Retina (tissue), 1 donor: ENCODE measurements around the gene CHORDC1.
A peak's percentile ranks its signal among the peaks of the same experiment; 100 is the strongest.
"Not testable (repeated sequence)": the region's sequence is repeated elsewhere in the genome, so short reads cannot be mapped to it uniquely, and the experiment has no call there.

ENCODE experiments used
- DNase-seq: peaks from one replicate; pipeline ENCODE4 v3.0.0-alpha.2; 2016

CHORDC1 gene

DNA sequence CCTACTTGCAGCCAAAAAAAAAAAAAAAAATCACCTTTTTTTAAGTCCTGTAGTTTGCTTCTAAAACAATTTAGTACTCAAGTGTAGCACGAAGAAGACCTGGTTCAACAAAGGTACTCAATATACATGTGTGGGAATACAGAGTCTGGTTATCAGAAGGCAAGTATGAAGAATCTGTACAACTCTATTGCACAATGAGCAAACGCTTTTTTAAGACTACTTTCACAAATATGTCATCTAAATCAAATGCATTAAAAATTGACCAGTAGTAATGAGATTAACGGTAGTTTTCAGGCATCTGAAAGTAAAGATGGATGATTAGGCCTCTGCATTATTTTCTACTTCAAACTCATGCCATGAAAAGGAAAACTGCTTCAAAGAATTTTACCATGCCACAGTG is 9.5 kb downstream of the CHORDC1 start:
- DNase-seq = no peak

DNA sequence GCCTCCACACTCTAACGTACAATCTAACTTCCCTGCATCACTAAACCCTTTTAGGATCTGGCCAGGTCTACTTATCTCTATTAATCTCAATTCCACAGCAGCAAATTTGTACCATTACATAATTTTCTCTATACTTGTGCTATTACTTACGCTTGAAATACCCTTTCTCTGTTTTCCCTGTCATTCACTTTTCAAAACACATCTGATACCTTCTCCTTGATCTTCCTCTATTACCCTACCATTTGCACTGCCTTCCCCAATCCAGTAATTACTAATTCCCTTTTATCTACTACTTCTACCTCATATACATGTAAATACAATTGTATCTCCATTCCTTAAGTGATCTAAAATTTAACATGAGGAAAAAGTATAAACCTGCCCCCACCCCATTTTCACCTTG is 14.0 kb downstream of the CHORDC1 start:
- DNase-seq = no peak

DNA sequence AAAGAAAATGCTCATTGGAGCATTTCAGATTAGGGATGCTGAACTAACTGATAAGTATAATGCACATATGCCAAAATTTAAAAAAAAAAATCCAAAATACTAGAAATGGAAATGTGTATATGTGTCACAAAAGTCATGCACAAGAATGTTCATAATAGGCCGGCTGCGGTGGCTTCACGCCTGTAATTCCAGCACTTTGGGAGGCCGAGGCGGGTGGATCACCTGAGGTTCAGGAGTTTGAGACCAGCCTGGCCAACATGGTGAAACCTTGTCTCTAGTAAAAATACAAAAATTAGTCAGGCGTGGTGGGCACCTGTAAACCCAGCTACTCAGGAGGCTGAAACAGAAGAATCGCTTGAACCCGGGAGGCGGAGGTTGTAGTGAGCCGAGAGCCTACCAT is 14.9 kb downstream of the CHORDC1 start:
- DNase-seq = not testable (repeated sequence)

DNA sequence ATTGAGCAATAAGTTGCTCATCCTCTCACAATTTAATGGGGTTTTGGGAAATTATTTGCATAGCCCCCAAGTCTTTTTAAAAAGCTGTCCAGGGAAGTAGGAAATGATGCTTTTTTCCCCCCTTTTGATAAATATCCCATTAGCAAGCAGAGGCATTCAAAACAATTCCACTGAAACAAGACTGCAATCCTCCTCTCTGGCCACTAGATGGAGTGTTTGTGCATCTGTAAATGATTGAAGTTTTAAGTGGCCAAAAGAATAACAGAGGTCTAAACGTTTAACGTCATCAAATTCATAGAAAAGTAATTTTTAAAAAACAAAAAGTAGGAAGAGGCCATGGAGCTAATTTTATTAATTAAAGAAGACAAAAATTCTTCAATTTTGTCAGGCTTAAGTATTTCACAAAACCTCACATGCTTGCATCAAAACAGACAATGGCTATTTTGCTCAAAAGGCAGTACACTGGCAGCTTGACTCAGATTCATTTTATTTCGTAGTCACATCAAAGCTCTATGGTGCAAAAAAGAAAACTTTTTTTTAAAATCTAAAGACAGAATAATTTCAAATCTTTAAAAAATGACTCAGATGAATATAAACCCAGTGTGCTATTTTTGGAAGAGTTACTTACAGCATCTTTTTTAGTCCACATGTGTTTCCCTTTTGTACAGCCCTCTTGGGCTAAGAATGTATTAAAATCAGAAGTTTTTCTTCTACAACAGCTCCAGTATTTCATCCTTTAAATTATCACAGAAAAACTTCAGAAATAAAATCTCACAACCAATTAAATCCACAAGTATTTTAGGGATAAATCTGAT is 17.8 kb downstream of the CHORDC1 start:
- DNase-seq = peak; percentile 53

DNA sequence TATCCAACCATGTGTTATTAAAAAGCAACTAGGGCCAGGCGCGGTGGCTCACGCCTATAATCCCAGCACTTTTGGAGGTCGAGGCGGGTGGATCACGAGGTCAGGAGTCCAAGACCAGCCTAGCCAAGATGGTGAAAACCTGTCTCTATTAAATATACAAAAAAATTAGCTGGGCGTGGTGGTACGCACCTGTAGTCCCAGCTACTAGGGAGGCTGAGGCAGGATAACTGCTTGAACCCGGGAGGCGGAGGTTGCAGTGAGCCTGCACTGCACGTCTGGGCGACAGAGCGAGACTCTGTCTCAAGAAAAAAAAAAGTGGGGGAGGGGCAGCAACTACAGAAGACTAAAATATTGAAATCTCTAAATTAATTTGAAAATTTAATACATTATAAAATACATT is 18.4 kb downstream of the CHORDC1 start:
- DNase-seq = no peak

DNA sequence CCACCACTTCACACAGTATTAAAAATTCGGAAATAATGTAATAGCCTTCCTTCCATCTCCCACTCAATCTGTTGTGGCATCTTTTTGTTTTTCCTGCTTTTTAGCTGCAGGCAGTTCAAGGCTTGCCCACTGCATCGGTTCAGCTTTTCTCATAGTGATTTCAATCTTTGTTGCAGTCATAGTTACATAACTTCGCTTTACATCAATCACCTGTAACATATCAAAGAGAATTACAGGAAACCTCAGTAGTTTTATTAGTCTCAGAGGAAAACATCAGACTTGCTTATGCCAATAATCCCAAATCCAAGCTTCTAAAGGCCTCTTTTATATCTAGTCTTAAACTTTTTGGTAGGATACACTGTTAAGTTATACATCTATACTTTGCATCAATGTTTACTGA is 20.5 kb downstream of the CHORDC1 start:
- DNase-seq = no peak

DNA sequence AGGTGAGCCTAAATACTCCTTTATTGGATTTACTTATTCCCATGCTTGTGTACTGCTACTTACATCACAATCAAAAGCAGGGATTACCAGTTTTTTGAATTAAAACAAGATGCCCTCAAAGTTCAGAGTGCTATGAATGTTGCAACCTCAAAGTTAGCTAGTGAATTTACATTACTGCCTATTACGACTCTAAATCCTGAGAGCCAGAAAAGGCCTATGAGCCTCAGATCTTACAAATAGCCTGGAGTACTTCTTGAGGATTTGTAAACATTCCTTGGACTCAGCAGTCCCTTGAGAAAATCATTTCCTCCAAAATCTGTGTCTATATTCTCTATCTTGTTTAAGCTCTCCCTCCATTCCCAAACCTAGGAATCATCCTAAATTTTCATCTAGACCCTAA is 25.5 kb downstream of the CHORDC1 start:
- no peak for DNase-seq

DNA sequence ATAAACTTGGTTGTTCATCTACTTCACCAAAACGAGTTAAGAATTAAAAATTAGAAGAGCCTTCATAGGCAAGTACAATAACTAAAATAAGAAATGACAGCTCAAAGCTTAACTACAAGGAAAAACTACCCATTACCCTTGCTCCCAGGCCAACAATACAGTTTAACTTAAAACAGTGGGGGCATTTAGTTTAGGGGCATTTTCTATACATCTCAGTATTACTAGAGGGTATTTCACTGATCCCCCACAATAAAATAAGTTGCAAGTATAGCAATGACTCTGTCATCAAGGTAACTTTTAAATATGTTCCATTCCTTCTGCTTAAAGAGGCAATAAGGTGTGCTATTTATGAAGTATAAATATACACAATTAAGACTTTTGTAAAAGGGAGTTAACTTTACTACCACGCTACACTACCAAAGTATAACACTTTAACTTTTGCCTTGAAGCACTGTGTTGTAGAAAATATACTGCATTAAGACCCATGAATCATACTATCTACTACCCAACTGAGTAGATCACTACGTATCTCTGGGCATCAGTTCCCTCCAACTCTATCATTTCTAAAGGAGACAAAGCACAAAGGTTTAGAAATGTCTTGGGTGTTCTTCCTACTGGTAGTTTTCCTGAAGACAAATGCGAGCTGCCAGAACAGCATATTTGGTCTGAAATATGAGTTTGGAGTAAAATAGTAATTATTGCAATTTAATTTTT is 29.8 kb downstream of the CHORDC1 start:
- no peak for DNase-seq

DNA sequence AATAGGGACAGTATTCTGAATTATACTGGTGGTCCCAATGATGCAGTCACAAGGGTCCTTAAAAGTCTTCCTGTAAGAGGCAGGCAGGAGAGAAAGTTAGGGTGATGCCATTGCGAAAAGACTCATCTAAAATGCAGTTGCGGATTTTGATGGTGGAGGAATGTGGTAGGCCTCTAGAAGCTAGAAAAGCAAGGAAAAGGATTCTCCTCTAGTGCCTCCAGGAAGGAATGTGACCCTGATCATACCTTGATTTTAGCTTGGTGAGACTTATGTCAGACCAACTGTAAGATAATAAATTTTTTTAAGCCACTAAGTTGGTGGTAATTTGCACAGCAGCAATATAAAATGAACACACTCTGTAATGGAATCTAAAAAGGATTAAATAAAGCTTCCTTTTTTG is 33.8 kb downstream of the CHORDC1 start:
- DNase-seq = no peak

DNA sequence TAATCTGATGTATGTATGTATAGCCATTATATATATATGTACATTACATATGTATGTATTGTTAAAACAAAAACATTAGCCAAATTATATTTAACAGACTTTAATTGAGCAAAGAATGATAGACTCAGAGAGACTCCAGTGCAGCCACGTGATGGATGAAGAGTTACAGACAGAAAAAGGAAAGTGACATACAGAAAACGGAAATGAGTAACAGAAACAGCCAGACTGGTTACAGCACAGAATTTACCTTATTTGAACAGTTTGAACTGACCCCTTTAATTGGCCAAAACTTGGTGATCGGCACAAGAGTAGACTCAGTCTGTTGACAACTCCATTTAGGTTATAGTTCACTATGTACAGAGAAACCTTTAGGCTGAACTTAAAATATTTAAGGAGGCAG is 35.0 kb downstream of the CHORDC1 start:
- no peak for DNase-seq

DNA sequence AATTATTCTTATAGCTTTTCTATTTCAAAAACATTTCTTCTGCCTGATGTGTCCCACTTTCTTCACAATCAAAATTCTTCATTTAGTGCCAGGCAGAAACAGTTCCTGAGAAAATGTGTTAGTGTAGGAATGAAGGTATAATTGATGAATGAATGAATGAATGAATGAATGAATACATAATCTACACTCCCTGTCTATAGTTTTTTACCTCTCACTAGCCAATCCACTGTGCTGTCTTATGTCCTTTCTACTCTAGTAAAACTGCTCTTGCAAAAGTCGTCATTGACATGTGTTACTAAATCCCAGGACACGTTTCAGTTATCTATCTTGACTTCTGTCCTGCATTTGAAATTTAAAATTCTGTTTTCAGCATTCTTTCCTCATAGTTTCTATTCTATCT is 42.9 kb downstream of the CHORDC1 start:
- DNase-seq = no peak

DNA sequence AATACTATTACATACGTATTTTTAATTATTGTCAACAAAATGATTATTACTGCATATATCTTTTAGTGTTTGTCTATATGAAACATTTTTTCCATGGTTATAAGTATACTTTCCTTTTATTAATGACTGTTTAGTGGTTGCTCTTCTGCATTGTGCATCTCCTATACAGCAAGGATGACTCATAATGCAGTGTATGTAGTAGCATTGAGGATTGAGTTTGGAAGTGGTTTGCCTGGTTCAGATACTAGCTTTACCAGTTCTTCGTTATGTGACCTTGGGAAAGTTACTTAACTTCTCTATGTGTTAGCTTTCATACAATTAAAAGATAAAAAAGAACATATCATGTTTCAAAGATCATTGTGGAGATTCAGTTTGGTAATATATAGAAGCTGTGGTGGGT is 44.1 kb downstream of the CHORDC1 start:
- no peak for DNase-seq

DNA sequence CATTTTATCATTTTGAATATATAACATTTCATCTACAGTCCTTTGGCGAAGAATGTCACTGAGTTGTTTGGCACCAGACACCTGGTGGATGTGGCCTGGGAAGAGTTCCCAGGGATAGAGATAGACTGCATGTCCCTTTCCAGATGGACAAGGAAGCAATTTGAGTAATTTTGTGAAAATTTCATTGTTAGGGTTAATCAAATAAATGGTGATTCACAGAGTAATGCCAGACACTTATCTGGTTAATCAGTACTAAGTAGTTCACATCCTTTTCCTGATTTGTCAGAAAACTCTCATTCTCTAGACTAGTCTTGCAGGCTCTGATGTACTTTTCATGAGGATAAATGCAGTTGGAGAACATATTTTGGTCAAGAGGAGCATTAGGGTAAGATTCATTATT is 46.8 kb downstream of the CHORDC1 start:
- no peak for DNase-seq

DNA sequence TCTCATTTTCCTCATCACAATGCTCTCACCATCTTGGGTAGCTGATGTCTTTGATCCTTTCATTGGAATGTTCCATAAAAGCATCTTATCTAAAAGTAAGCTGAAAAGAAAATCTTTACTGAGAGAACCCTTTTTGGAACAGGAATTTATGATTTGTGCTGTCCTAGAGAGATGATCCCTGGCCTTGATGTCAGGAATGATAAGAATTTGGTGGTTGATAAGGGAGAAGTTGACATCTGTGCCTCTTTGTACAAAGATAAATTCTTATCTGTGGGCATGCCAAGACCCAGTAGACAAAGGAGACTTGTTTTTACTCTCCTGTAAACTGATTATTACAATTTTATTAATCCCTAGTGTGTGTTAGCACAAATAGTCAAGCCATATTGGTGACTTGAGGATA is 51.5 kb downstream of the CHORDC1 start:
- DNase-seq = no peak

DNA sequence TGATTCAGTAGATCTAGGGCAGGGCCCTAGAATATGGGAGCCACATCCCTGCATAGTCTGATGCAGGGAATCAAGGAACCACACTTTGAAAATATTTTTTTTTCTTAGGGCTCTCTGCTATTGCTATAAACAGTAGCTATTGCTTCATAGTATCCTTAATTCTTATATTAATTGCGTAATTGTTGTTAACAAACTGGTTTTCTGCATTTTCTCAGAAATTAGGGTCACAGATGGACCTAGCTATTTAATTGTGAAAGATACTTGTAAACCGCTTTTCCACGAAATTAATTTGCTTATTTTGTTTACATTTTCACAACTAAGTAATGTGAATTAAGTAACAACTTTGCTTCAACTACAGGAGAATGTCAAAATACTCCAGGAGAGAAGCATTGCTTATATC is 54.3 kb downstream of the CHORDC1 start:
- DNase-seq = no peak

DNA sequence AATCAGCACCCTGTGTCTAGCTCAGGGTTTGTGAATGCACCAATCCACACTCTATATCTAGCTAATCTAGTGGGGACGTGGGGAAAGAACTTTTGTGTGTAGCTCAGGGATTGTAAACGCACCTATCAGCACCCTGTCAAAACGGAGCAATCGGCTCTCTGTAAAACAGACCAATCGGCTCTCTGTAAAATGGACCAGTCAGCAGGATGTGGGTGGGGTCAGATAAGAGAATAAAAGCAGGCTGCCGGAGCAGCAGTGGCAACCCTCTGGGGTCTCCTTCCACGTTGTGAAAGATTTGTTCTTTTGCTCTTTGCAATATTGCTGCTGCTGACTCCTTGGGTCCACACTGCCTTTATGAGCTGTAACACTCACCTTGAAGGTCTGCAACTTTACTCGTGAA is 55.1 kb downstream of the CHORDC1 start:
- DNase-seq = not testable (repeated sequence)

DNA sequence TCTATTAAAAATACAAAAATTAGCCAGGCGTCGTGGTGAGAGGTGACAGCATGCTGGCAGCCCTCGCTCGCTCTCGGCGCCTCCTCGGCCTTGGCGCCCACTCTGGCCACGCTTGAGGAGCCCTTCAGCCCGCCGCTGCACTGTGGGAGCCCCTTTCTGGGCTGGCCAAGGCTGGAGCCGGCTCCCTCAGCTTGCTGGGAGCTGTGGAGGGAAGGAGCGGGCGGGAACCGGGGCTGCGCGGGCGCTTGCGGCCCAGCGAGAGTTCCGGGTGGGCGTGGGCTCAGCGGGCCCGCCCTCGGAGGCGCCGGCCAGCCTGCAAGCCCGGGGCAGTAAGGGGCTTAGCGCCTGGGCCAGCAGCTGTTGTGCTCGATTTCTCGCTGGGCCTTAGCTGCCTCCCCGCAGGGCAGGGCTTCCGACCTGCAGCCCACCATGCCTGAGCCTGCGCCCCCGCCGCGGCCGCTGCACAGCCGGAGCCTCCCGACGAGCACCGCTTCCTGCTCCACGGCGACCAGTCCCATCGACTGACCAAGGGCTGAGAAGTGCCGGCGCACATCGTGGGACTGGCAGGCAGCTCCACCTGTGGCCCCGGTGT is 55.8 kb downstream of the CHORDC1 start:
- DNase-seq = not testable (repeated sequence)
